Adrenal gland (tissue), 12 donors: ENCODE results near the gene PDE4C. TPM values are rescaled to one million over a fixed set of nuclear protein-coding genes. Genes with fewer than 3 reads are reported as not detected.

Experiments
- DNase-seq, 7 donors: peaks; one replicate each; pipeline ENCODE4 v3.0.0-alpha.2; 2019 to 2020
- H3K27ac ChIP-seq, 5 donors: fragments of 200-600 bp; sonication (generic) in 4 of 5; 1 replicate in 3 of 5; 2 replicates in 2 of 5; pipeline versions ENCODE4 v1.5.1 to v1.8.0; 2016 to 2020; ENCODE audit warnings: mild to moderate bottlenecking in 1 of 5
- H3K27me3 ChIP-seq: fragments of 200-600 bp; 2 replicates; pipeline ENCODE4 v1.8.0; 2021
- H3K36me3 ChIP-seq, 2 donors: fragments of 200-600 bp; replicated peaks in 1 of 2; 1 replicate in 1 of 2; 2 replicates in 1 of 2; pipeline versions ENCODE4 v1.5.1 to v1.8.0; 2018 to 2022
- H3K4me1 ChIP-seq, 2 donors: fragments of 200-600 bp; replicated peaks in 1 of 2; 1 replicate in 1 of 2; 2 replicates in 1 of 2; pipeline versions ENCODE4 v1.5.1 to v1.8.0; 2018 to 2021
- H3K4me3 ChIP-seq, 4 donors: fragments of 200-600 bp; sonication (generic) in 3 of 4; one replicate each; pipeline ENCODE4 v1.5.1; 2016 to 2018
- H3K9me3 ChIP-seq, 3 donors: fragments of 200-600 bp; sonication (generic) in 1 of 3; replicated peaks in 1 of 3; 1 replicate in 2 of 3; 2 replicates in 1 of 3; pipeline versions ENCODE4 v1.5.1 to v1.8.0; 2016 to 2021
- CTCF ChIP-seq, 6 experiments: fragments of 450-650 bp in 4 of 6; fragments of 200-600 bp in 2 of 6; sonication (generic) in 1 of 6; IDR thresholded peaks; 1 replicate in 5 of 6; 2 replicates in 1 of 6; pipeline versions ENCODE4 v1.5.1 to v1.8.0; 2016 to 2021; ENCODE audit warnings: antibody characterized with exemption in 6 of 6, mild to moderate bottlenecking in 2 of 6, moderate library complexity in 1 of 6
- POLR2A ChIP-seq, 2 donors: fragments of 450-650 bp; IDR thresholded peaks; one replicate each; pipeline ENCODE4 v1.6.1; 2017; ENCODE audit warnings: antibody characterized with exemption in 2 of 2, mild to moderate bottlenecking in 2 of 2, moderate library complexity in 1 of 2
- WGBS, 4 donors: extraction: QIAGEN DNeasy Blood & Tissue Kit in 2 of 4; methylation state at CpG; one replicate each; pipeline versions ENCODE4 v1.1.5 to v1.1.7; 2013 to 2017; 5-methylcytosine and 5-hydroxymethylcytosine counted together
- intact Hi-C, 2 donors: fragments of 100-400 bp; cut with DNase I; formaldehyde crosslinking; loops; one replicate each; pipeline versions ENCODE4 v1.14.1 to v1.15.0; 2022 to 2023
- polyA plus RNA-seq, 3 donors: library from polyadenylated mRNA; stranded (reverse); fragments of 200-250 nt in 2 of 3; fragments of 350-450 nt in 1 of 3; fragmentation: Illumina TruSeq in 1 of 3; extraction: RNeasy Lipid Tissue Mini Kit (QIAGEN cat#74804) in 1 of 3; gene quantifications; one replicate each; pipeline ENCODE4 v1.2.3, GENCODE V29; 2013 to 2014
- total RNA-seq, 9 donors: library from RNA; depleted of rRNA in 4 of 9; stranded (reverse); fragments of >200 nt in 4 of 9; fragments of 120-200 nt in 1 of 9; fragmentation: NEBNext Ultra II Directional in 1 of 9; extraction: Animal tissue kit (Norgen Biotek cat#: 25700) in 1 of 9; gene quantifications; one replicate each; pipeline versions ENCODE4 v1.1.0 to v1.2.4, GENCODE V29; 2013 to 2023
- donor health status: healthy with polysubstance abuse.
- donor health status: Bipolar disorder and iron deficiency.
- donor health status: DM: yes; HTN: yes; CAD: no.
- donor health status: DM: no; HTN: no; CAD: no.
- donor health status: DM: no; HTN: no; CAD: no.
- donor health status: DM: yes; HTN: yes; CAD: no.

Gene PDE4C
- total and polyA plus RNA-seq, 12 donors, result 0.11 to 2.4 (median 0.61) TPM; not detected in 1

GRCh38 chr19:18253716-18254115, 27.5 kb upstream of the PDE4C start:
- TF ChIP-seq POLR2A (IDR thresholded peaks at IDR 0.05), result no peak
- TF ChIP-seq CTCF (IDR thresholded peaks at IDR 0.05), result no peak
- no peak for DNase-seq
- H3K4me3 ChIP-seq, result no peak overlapping the region
- H3K27ac ChIP-seq, result no peak overlapping the region
- no peaks in the 10 kb centered on the region for H3K4me1 ChIP-seq
- no peaks in the 10 kb centered on the region for H3K9me3 ChIP-seq
- H3K36me3 ChIP-seq, result no peaks in the 10 kb centered on the region
- WGBS, 4 donors, result 25 to 74% (median 51%) methylated on average over 1 to 5 of the region's 5 CpGs
- intact Hi-C loops, result loop anchor here (5.0 kb wide), 2 partner anchors 41 to 141 kb away; no protein-coding TSS in a partner anchor
- no peaks in the 10 kb centered on the region for H3K27me3 ChIP-seq

- intact Hi-C loops, result loop anchor here (5.0 kb wide), 2 partner anchors 41 to 141 kb away; no protein-coding TSS in a partner anchor
- DNase-seq, result no peak
- no peak overlapping the region for H3K4me3 ChIP-seq
- H3K36me3 ChIP-seq, result no peaks in the 10 kb centered on the region
- 56 to 69% (median 60%) methylated on average over 3 to 4 of the region's 4 CpGs for WGBS, 4 donors
- H3K27me3 ChIP-seq, result no peaks in the 10 kb centered on the region
- no peaks in the 10 kb centered on the region for H3K4me1 ChIP-seq
- no peak overlapping the region for H3K27ac ChIP-seq
- no peaks in the 10 kb centered on the region for H3K9me3 ChIP-seq
- TF ChIP-seq CTCF (IDR thresholded peaks at IDR 0.05) (no peak), POLR2A (IDR thresholded peaks at IDR 0.05) (no peak)
Measured at GRCh38 chr19:18253130-18253529, 26.9 kb upstream of the PDE4C start.

DNA sequence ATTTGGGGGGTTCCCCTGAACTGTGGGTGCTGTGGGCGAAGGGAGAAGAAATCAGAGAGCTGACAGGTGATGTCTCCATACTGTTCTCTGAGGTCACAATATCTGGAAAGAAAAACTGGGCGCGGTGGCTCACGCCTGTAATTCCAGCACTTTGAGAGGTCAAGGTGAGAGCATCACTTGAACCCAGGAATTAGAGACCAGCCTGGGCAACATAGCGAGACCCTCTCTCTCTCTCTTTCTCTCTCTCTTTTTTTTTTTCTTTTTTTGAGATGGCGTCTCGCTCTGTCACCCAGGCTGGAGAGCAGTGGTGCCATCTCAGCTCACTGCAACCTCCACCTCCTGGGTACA, 26.1 kb upstream of the PDE4C start:
- Histone ChIP-seq H3K4me3 (no peak overlapping the region), H3K4me1 (no peaks in the 10 kb centered on the region), H3K27ac (no peak overlapping the region), H3K9me3 (no peaks in the 10 kb centered on the region), H3K36me3 (no peaks in the 10 kb centered on the region), H3K27me3 (no peaks in the 10 kb centered on the region)
- WGBS, 4 donors, result 42 to 67% (median 53%) methylated on average over 7 of the region's 7 CpGs
- DNase-seq, result no peak
- TF ChIP-seq CTCF (IDR thresholded peaks at IDR 0.05) (no peak), POLR2A (IDR thresholded peaks at IDR 0.05) (no peak)
- intact Hi-C loops, result loop anchor here (5.0 kb wide), 2 partner anchors 40 to 140 kb away; no protein-coding TSS in a partner anchor

DNA sequence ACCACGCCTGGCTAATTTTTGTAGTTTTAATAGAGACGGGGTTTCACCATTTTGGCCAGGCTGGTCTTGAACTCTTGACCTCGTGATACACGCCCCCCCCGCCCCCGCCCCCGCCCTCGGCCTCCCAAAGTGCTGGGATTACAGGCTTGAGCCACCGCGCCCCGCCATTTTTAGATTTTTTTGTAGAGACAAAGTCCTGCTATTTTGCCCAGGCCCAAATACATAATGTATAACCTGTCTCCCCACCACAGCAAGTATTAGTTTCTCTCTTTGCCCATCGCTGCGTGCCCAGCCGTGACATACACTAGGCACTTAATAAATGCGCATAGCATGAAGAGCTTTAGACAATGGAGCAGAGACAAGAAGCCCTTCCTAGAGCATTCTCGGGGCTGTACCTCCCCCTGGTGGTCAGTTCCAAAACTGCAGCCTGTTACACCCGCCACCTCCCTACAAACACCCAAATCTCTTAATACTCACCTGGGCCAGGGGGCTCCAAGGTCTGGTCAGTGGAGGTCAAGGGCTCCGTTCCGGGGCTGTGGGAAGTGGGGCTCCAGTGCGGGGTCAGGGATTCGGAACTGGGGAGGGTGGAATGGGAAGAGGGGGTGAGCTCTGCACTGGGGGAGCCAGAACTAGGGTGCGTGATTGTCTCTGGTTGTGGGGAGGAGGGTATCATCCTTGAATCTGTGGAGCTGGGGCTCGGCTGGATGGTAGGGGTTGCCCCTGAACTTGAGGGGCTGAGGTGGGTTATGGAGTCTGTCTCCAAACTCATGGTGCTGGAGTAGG, 25.5 kb upstream of the PDE4C start:
- Histone ChIP-seq H3K9me3 (no peaks in the 10 kb centered on the region), H3K4me3 (no peak overlapping the region), H3K36me3 (no peaks in the 10 kb centered on the region), H3K27ac (no peak overlapping the region), H3K4me1 (no peaks in the 10 kb centered on the region), H3K27me3 (no peaks in the 10 kb centered on the region)
- 13 to 23% (median 19%) methylated on average over 14 to 23 of the region's 23 CpGs for WGBS, 4 donors
- DNase-seq, result peak; percentile 55 to 89 (median 74)
- intact Hi-C loops, result loop anchor here (5.0 kb wide), 2 partner anchors 39 to 139 kb away; no protein-coding TSS in a partner anchor
- TF ChIP-seq POLR2A (IDR thresholded peaks at IDR 0.05) (no peak), CTCF (IDR thresholded peaks at IDR 0.05) (peak; percentile 93 to 98 (median 95))
